Upper lobe of left lung (tissue), 4 donors: ENCODE measurements around the gene MAST4.

Source experiments
- CTCF ChIP-seq, 6 experiments: fragments of 450-650 bp in 4 of 6; fragments of 200-600 bp in 2 of 6; sonication (generic) in 2 of 6; IDR thresholded peaks; one replicate each; pipeline ENCODE4 v1.5.1; 2016 to 2019; ENCODE audit warnings: antibody characterized with exemption in 6 of 6
- POLR2A ChIP-seq, 4 donors: fragments of 450-650 bp; IDR thresholded peaks; one replicate each; pipeline ENCODE4 v1.5.1; 2016 to 2017; ENCODE audit warnings: antibody characterized with exemption in 4 of 4, mild to moderate bottlenecking in 2 of 4

GRCh38 chr5:66818304-66818934, 222.2 kb downstream of the MAST4 start:
- TF ChIP-seq CTCF (IDR thresholded peaks at IDR 0.05) (no peak), POLR2A (IDR thresholded peaks at IDR 0.05) (no peak)
